HepG2 (cell line): Measurements from ENCODE around the gene GFRA4. TPM values are rescaled to one million over a fixed set of nuclear protein-coding genes. Genes with fewer than 3 reads are reported as not detected.

Source experiments
- ATAC-seq: fragments of 200-7000 bp; cut with Tn5 transposase; 3 replicates; pipeline ENCODE4 v1.9.1; 2020; ENCODE audit warnings: mild to moderate bottlenecking, moderate library complexity
- BruUV-seq: library from RNA; stranded (reverse); fragments of 400-500 nt; replicated peaks from 2 replicates; lab custom pipeline; 2021; lab: Mats Ljungman, UMichigan
- CTCF ChIA-PET: fragments of 300-600 bp; formaldehyde crosslinking; extraction: SDS; loops from one replicate; lab custom pipeline; 2021; ENCODE audit warnings: low total read pairs, inconsistent platforms, low intra/inter-chr PET ratio; lab: Yijun Ruan, JAX
- POLR2A ChIA-PET: fragments of 350-600 bp; sonication (Branson Sonifier 250); formaldehyde crosslinking; loops from one replicate; lab custom pipeline; 2020; ENCODE audit warnings: antibody characterized with exemption, inconsistent platforms; lab: Yijun Ruan, JAX
- DNase-seq: peaks from one replicate; pipeline ENCODE4 v3.0.0-alpha.2; 2015; ENCODE audit warnings: low spot score
- FAIRE-seq: peaks from 3 replicates; lab custom pipeline; 2011; peaks lifted over from hg19 to GRCh38; lab: Jason Lieb, UNC
- H2AFZ ChIP-seq: one replicate; pipeline ENCODE4 v1.6.1; 2011; ENCODE audit warnings: low read length, inconsistent platforms
- H3K27ac ChIP-seq: fragments of 300-600 bp; 3 replicates; pipeline ENCODE4 v1.8.0; 2011; ENCODE audit warnings: mixed run types, mild to moderate bottlenecking, mixed read lengths, low read length, inconsistent platforms; ENCODE audit not compliant: insufficient read depth; ENCODE audit errors: extremely low read length
- H3K27me3 ChIP-seq, 2 experiments: fragments of 200-600 bp in 1 of 2; 2 replicates in 1 of 2; 3 replicates in 1 of 2; pipeline versions ENCODE4 v1.6.0 to v1.8.0; 2011; ENCODE audit warnings: low read length in 2 of 2, mild to moderate bottlenecking in 2 of 2, moderate library complexity in 2 of 2, inconsistent platforms in 1 of 2; ENCODE audit not compliant: insufficient read depth in 2 of 2, control insufficient read depth in 1 of 2
- H3K36me3 ChIP-seq, 2 experiments: fragments of 200-600 bp in 1 of 2; replicated peaks in 1 of 2; 2 replicates in 1 of 2; 3 replicates in 1 of 2; pipeline versions ENCODE4 v1.5.1 to v1.8.0; 2011; ENCODE audit warnings: low read length in 2 of 2, inconsistent platforms in 1 of 2; ENCODE audit not compliant: insufficient read depth in 2 of 2, control insufficient read depth in 1 of 2
- H3K4me1 ChIP-seq: 2 replicates; pipeline ENCODE4 v1.5.1; 2012; ENCODE audit warnings: low read length, inconsistent platforms; ENCODE audit not compliant: insufficient read depth
- H3K4me2 ChIP-seq: 2 replicates; pipeline ENCODE4 v1.6.0; 2011; ENCODE audit warnings: low read depth, low read length, inconsistent platforms
- H3K4me3 ChIP-seq, 3 experiments: fragments of 200-600 bp in 1 of 3; sonication (generic), shearing (Covaris generic) in 1 of 3; replicated peaks in 1 of 3; 2 replicates each; pipeline ENCODE4 v1.5.1; 2011 to 2016; ENCODE audit warnings: low read length in 3 of 3, inconsistent platforms in 2 of 3, low read depth in 2 of 3, mild to moderate bottlenecking in 2 of 3, control low read depth in 1 of 3, mixed read lengths in 1 of 3; ENCODE audit not compliant: insufficient read depth in 1 of 3
- H3K79me2 ChIP-seq: one replicate; pipeline ENCODE4 v1.6.1; 2011; ENCODE audit warnings: low read length, inconsistent platforms; ENCODE audit not compliant: insufficient read depth
- H3K9ac ChIP-seq: 2 replicates; pipeline ENCODE4 v1.6.0; 2011; ENCODE audit warnings: mild to moderate bottlenecking, low read depth, low read length, inconsistent platforms; ENCODE audit not compliant: insufficient read depth
- H3K9me3 ChIP-seq: 2 replicates; pipeline ENCODE4 v1.5.1; 2012; ENCODE audit warnings: mild to moderate bottlenecking, low read length
- H4K20me1 ChIP-seq: 2 replicates; pipeline ENCODE4 v1.6.0; 2011; ENCODE audit warnings: inconsistent platforms, mild to moderate bottlenecking, low read length, moderate library complexity; ENCODE audit not compliant: insufficient read depth
- FOSL2 ChIP-seq: sonication (generic); formaldehyde crosslinking; IDR thresholded peaks from 2 replicates; pipeline ENCODE4 v1.4.0; 2020; ENCODE audit warnings: missing genetic modification reagents
- HOXA9 ChIP-seq: sonication (generic); formaldehyde crosslinking; IDR thresholded peaks from 2 replicates; pipeline ENCODE4 v1.8.1; 2022; ENCODE audit warnings: missing genetic modification reagents, mild to moderate bottlenecking, moderate library complexity, borderline replicate concordance
- JUN ChIP-seq: sonication (generic); formaldehyde crosslinking; IDR thresholded peaks from 2 replicates; pipeline ENCODE4 v1.4.0; 2020; ENCODE audit warnings: mild to moderate bottlenecking, missing genetic modification reagents
- NBN ChIP-seq: fragments of 450-650 bp; conservative IDR thresholded peaks from 2 replicates; pipeline ENCODE4 v1.6.1; 2017
- NR2F6 ChIP-seq, 2 experiments: IDR thresholded peaks; 2 replicates each; pipeline ENCODE4 v1.6.1; 2016; ENCODE audit warnings: antibody characterized with exemption in 1 of 2, mild to moderate bottlenecking in 1 of 2
- PITX1 ChIP-seq: sonication (generic); formaldehyde crosslinking; IDR thresholded peaks from 2 replicates; pipeline ENCODE4 v1.5.1; 2020; ENCODE audit warnings: mild to moderate bottlenecking, missing genetic modification reagents
- RFX3 ChIP-seq: IDR thresholded peaks from 2 replicates; pipeline ENCODE4 v1.6.1; 2016; ENCODE audit warnings: missing biosample characterization, missing genetic modification reagents
- ZNF180 ChIP-seq: sonication (generic); formaldehyde crosslinking; IDR thresholded peaks from 2 replicates; pipeline ENCODE4 v1.4.0; 2020; ENCODE audit warnings: low read depth, missing genetic modification reagents, borderline replicate concordance
- ZNF24 ChIP-seq: fragments of 450-650 bp; IDR thresholded peaks from 2 replicates; pipeline ENCODE4 v1.6.1; 2017; ENCODE audit warnings: antibody characterized with exemption, mild to moderate bottlenecking
- ZNF274 ChIP-seq: sonication (generic); formaldehyde crosslinking; IDR thresholded peaks from 2 replicates; pipeline ENCODE4 v1.5.1; 2020; ENCODE audit warnings: mild to moderate bottlenecking, missing genetic modification reagents
- ZNF367 ChIP-seq: sonication (generic); formaldehyde crosslinking; IDR thresholded peaks from 2 replicates; pipeline ENCODE4 v1.4.0; 2020; ENCODE audit warnings: missing genetic modification reagents, borderline replicate concordance
- ZNF619 ChIP-seq: sonication (generic); formaldehyde crosslinking; IDR thresholded peaks from 2 replicates; pipeline ENCODE4 v1.4.0; 2020; ENCODE audit warnings: mild to moderate bottlenecking, missing genetic modification reagents
- ZNF749 ChIP-seq: sonication (generic); formaldehyde crosslinking; IDR thresholded peaks from 2 replicates; pipeline ENCODE4 v1.8.0; 2022; ENCODE audit warnings: mild to moderate bottlenecking, missing genetic modification reagents, moderate library complexity, borderline replicate concordance
- WGBS: methylation state at CpG from one replicate; pipeline ENCODE4 v1.1.6; 2017; ENCODE audit warnings: low lambda C conversion rate; 5-methylcytosine and 5-hydroxymethylcytosine counted together
- in situ Hi-C: cut with HindIII; loops from 2 replicates; pipeline ENCODE4 v1.10.0; 2017; ENCODE audit warnings: low pct_unique_long_range_greater_than_20kb; ENCODE audit not compliant: extremely low pct_ligation_motif_present
- intact Hi-C: fragments of 100-400 bp; cut with micrococcal nuclease; formaldehyde crosslinking; loops from one replicate; pipeline ENCODE4 v1.10.0; 2022; ENCODE audit not compliant: unreplicated experiment
- polyA plus RNA-seq, 8 experiments: library from polyadenylated mRNA; depleted of rRNA in 3 of 8; stranded (reverse) in 7 of 8; unstranded in 1 of 8; fragments of >200 nt; fragmentation: Illumina TruSeq in 4 of 8; extraction: Trizol in 4 of 8; gene quantifications; 2 replicates each; pipeline versions ENCODE4 v1.2.1 to v1.2.3, GENCODE V29; 2011 to 2016; ENCODE audit warnings: low read depth in 4 of 8, missing spikeins in 1 of 8, mixed read lengths in 1 of 8; ENCODE audit not compliant: insufficient read depth in 1 of 8
- total RNA-seq, 5 experiments: library from RNA; depleted of rRNA; stranded (reverse); fragments of >200 nt; fragmentation: Illumina TruSeq; extraction: Trizol; gene quantifications; 2 replicates each; pipeline ENCODE4 v1.2.3, GENCODE V29; 2016; ENCODE audit warnings: low read depth in 1 of 5

The GFRA4 gene
- total and polyA plus RNA-seq, 2 of the 13 experiments (the other 11 are each of a cell fraction or from before 2014, with no cell fraction given) = not detected

DNA sequence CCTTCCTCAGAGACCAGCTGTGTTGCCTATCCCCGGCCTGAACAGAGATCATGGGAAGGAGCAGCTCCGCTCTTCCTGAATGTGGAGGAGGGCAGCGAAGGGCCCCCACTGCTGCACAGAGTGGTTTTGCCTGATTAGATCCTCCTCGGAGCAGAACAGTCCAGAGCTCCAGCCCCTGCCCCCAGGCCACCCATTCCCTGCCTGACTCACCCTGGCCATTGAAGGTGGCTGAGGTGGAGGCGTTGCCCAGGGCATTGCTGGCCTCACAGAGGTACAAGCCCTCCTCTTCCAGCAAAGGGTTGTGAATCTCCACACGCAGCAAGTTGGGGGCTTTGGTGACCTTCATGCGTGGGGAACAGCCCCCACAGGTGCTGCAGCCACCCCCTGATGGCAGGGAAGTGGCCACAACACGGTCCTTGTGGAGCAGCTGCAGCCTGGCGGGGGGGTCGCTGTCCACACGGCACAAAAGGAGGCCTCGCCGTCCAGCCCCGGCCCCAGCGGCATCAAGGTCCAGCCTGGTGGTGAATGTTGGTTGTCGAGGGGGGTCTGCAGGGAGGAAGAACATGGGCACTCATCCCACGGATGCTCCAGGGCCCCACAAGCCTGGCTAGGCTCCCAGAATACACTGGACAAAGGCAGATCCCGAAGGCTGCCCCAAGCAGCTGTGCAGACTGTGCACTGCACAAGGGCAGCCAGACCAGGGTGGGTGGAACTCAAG is 34.5 kb upstream of the GFRA4 start:
- in situ Hi-C loops = no loop called here
- Histone ChIP-seq H3K79me2 (no peaks in the 10 kb centered on the region), H3K9me3 (peaks cover 5% of the 10 kb centered on the region; the same call in 1 of the 2 replicates), H3K4me2 (no peak overlapping the region), H3K36me3 (no peaks in the 10 kb centered on the region), H3K4me1 (peaks cover 24% of the 10 kb centered on the region), H4K20me1 (no peaks in the 10 kb centered on the region), H3K27me3 (peaks cover 24 to 59% of the 10 kb centered on the region in 2 experiments; a peak in 3 of 5 replicates), H3K9ac (no peak overlapping the region), H3K4me3 (no peak overlapping the region), H2AFZ (no peak overlapping the region), H3K27ac (no peak overlapping the region)
- 31% methylated on average over 18 of the region's 18 CpGs for WGBS
- POLR2A ChIA-PET = no interaction called here
- FAIRE-seq (no peak), DNase-seq (no peak), ATAC-seq (peak; percentile 9)
- CTCF ChIA-PET = no interaction called here
- TF ChIP-seq ZNF367 (CRISPR knock-in tag) = no peak
- no peak for TF ChIP-seq ZNF180 (CRISPR knock-in tag)
- no peak for TF ChIP-seq NBN
- TF ChIP-seq JUN (CRISPR knock-in tag) = no peak
- no peak for TF ChIP-seq ZNF749
- TF ChIP-seq NR2F6 (IDR thresholded peaks at IDR 0.05) = no peak
- TF ChIP-seq NR2F6 (CRISPR knock-in tag; IDR thresholded peaks at IDR 0.05) = no peak
- no peak for TF ChIP-seq FOSL2 (CRISPR knock-in tag)
- no peak for TF ChIP-seq ZNF24
- TF ChIP-seq ZNF274 (CRISPR knock-in tag) = no peak
- no peak for TF ChIP-seq RFX3 (CRISPR knock-in tag)
- TF ChIP-seq ZNF619 (CRISPR knock-in tag) = no peak
- no peak for TF ChIP-seq HOXA9 (CRISPR knock-in tag)
- no peak for TF ChIP-seq PITX1 (CRISPR knock-in tag)
- intact Hi-C loops = no loop called here
- no TSS peak for BruUV-seq
